ENCODE results near the gene NUDT4. TPM values are rescaled to one million over a fixed set of nuclear protein-coding genes. Genes with fewer than 3 reads are reported as not detected.
"Not testable (repeated sequence)": the region's sequence is repeated elsewhere in the genome, so short reads cannot be mapped to it uniquely, and the experiment has no call there.

The NUDT4 gene
- total and polyA plus RNA-seq, 2 of the 8 experiments (the other 6 are each of a cell fraction or from before 2014, with no cell fraction given), result 17.3 to 71.7 TPM

GRCh38 chr12:93409343-93410187 lies 31.8 kb downstream of the NUDT4 start:
- CTCF ChIA-PET (ENCODE audit: partially characterized antibody), result interaction anchor here (1.1 to 4.2 kb wide), 2 partner anchors 11 to 13 kb away, joined by 3 to 22 read pairs; no protein-coding TSS in a partner anchor
- H3K9ac ChIP-seq (replicated peaks in 1 of 4; ENCODE audit: extremely low read depth in 1 of 4, low read depth in 3 of 4, low read length in 3 of 4); H3K4ac ChIP-seq (replicated peaks; ENCODE audit: insufficient read length, low read depth, low read length); H3K56ac ChIP-seq (replicated peaks; ENCODE audit: insufficient read length, low read depth, low read length); H3K18ac ChIP-seq (ENCODE audit: extremely low read depth, low read length); H4K8ac ChIP-seq (ENCODE audit: extremely low read depth, insufficient read depth, low read length); DNase-seq (ENCODE audit: low read depth in 1 of 2, low spot score in 2 of 2); H3K27ac ChIP-seq (ENCODE audit: low read depth, low read length); H4K5ac ChIP-seq (ENCODE audit: insufficient read length, low read depth, low read length); H3K14ac ChIP-seq (ENCODE audit: insufficient read length); H3K4me3 ChIP-seq (ENCODE audit: extremely low read depth in 1 of 4, insufficient read depth in 2 of 4, low read depth in 3 of 4, low read length in 4 of 4); POLR2A ChIA-PET (ENCODE audit: partially characterized antibody); H3K23ac ChIP-seq (ENCODE audit: insufficient read length); H2BK12ac ChIP-seq (ENCODE audit: low read depth, low read length); H2AK5ac ChIP-seq (ENCODE audit: low read depth, low read length); H2BK20ac ChIP-seq (ENCODE audit: low read length); H3K27me3 ChIP-seq (replicated peaks in 1 of 4; ENCODE audit: control insufficient read depth in 3 of 4, extremely low read depth in 1 of 4, insufficient read depth in 3 of 4, low read length in 3 of 4); H2BK15ac ChIP-seq (ENCODE audit: low read length); H3K23me2 ChIP-seq (ENCODE audit: low read depth, low read length); H3K4me1 ChIP-seq (replicated peaks in 1 of 4; ENCODE audit: control insufficient read depth in 3 of 4, insufficient read depth in 4 of 4, low read length in 3 of 4); H3K79me1 ChIP-seq (ENCODE audit: low read depth, low read length); H2BK120ac ChIP-seq (replicated peaks; ENCODE audit: low read depth, low read length); H3K4me2 ChIP-seq (ENCODE audit: insufficient read depth in 1 of 2, low read depth in 2 of 2, low read length in 2 of 2); FAIRE-seq; H2BK5ac ChIP-seq (ENCODE audit: low read depth, low read length); H3K9me3 ChIP-seq (ENCODE audit: insufficient read depth in 2 of 2, low read depth in 1 of 2, low read length in 1 of 2); H2AFZ ChIP-seq (ENCODE audit: low read length); H4K91ac ChIP-seq (replicated peaks; ENCODE audit: insufficient read length, low read length): not testable (repeated sequence)
- peaks cover 14 to 38% of the 10 kb centered on the region in 2 experiments for H3K79me2 ChIP-seq (ENCODE audit: control insufficient read depth in 1 of 2, insufficient read depth in 2 of 2, low read length in 2 of 2)
- peaks cover 0 to 34% (median 8%) of the 10 kb centered on the region in 4 experiments; a peak in 5 of 8 replicates for H3K36me3 ChIP-seq (ENCODE audit: control insufficient read depth in 2 of 4, insufficient read depth in 4 of 4, low read length in 3 of 4)
- 91% methylated on average over 4 of the region's 4 CpGs; no CpG with 5 or more reads in 1 of the 2 experiments for WGBS, 2 experiments (ENCODE audit: extremely low coverage in 1 of 2, insufficient coverage in 1 of 2, insufficient read length in 1 of 2, insufficient replicate concordance in 2 of 2, low coverage in 1 of 2, low lambda C conversion rate in 2 of 2, missing lambda C conversion rate in 1 of 2)
- H4K20me1 ChIP-seq (replicated peaks in 1 of 2; ENCODE audit: control insufficient read depth in 1 of 2, insufficient read depth in 2 of 2, low read length in 2 of 2), result peaks cover 7 to 12% of the 10 kb centered on the region in 2 experiments

Measured in H1 (cell line).